Measurements from ENCODE around the gene JAZF1. TPM values are rescaled to one million over a fixed set of nuclear protein-coding genes. Genes with fewer than 3 reads are reported as not detected.

The JAZF1 gene
- total RNA-seq, 1 experiment from 2014 or later, result 3.4 TPM

- H3K4me1 ChIP-seq (ENCODE audit: control insufficient read depth in 1 of 2, insufficient read depth in 2 of 2, low read length in 2 of 2), result no peaks in the 10 kb centered on the region
- H4K20me1 ChIP-seq (ENCODE audit: insufficient read depth), result no peaks in the 10 kb centered on the region
- BruUV-seq (replicated peaks), result no TSS peak
- H3K27me3 ChIP-seq (ENCODE audit: insufficient read depth, low read length), result no peaks in the 10 kb centered on the region
- ATAC-seq (no peak), DNase-seq (ENCODE audit: low read depth, low spot score) (no peak)
- no peaks in the 10 kb centered on the region for H3K79me2 ChIP-seq (ENCODE audit: insufficient read depth, low read length)
- POLR2A ChIA-PET, result no interaction called here
- no peak overlapping the region for H3K9ac ChIP-seq (ENCODE audit: low read length)
- TF ChIP-seq MAX (IDR thresholded peaks at IDR 0.05), result no peak
- no peak for TF ChIP-seq ZNF274 (IDR thresholded peaks at IDR 0.05; ENCODE audit: low read depth, low read length)
- TF ChIP-seq RAD21 (IDR thresholded peaks at IDR 0.05; ENCODE audit: low read depth), result no peak
- TF ChIP-seq POLR2AphosphoS5 (IDR thresholded peaks at IDR 0.05; ENCODE audit: low read depth, low read length), result no peak
- TF ChIP-seq CEBPB (IDR thresholded peaks at IDR 0.05; ENCODE audit: low read depth), result no peak
- no peak for TF ChIP-seq ZBTB33 (IDR thresholded peaks at IDR 0.05; ENCODE audit: extremely low read depth, insufficient replicate concordance, low read length)
- TF ChIP-seq ZFX (IDR thresholded peaks at IDR 0.05), result no peak
- TF ChIP-seq ATF3 (IDR thresholded peaks at IDR 0.05), result no peak
- TF ChIP-seq SIN3A (IDR thresholded peaks at IDR 0.05; ENCODE audit: low read depth), result no peak
- TF ChIP-seq EZH2phosphoT487 (IDR thresholded peaks at IDR 0.05; ENCODE audit: borderline replicate concordance), result no peak
- TF ChIP-seq CBX3 (IDR thresholded peaks at IDR 0.05; ENCODE audit: low read depth), result no peak
- TF ChIP-seq CTCF (IDR thresholded peaks at IDR 0.05 in 2 of 3, conservative IDR thresholded peaks at IDR 0.05 in 1 of 3; ENCODE audit: borderline replicate concordance in 1 of 3, insufficient read depth in 1 of 3, low read depth in 2 of 3, low read length in 2 of 3), result no peak
- no peak for TF ChIP-seq YY1 (IDR thresholded peaks at IDR 0.05; ENCODE audit: extremely low read depth, insufficient replicate concordance, low read depth, low read length)
- TF ChIP-seq POLR2A (IDR thresholded peaks at IDR 0.05; ENCODE audit: borderline replicate concordance, extremely low read depth, insufficient read depth, insufficient read length), result no peak
- no peak for TF ChIP-seq EZH2 (IDR thresholded peaks at IDR 0.05)
- no peak overlapping the region for H2AFZ ChIP-seq (ENCODE audit: low read depth, low read length, poor library complexity, severe bottlenecking)
- H3K9me3 ChIP-seq (ENCODE audit: control insufficient read depth in 1 of 2, insufficient read depth in 1 of 2, low read depth in 1 of 2, low read length in 2 of 2), result no peaks in the 10 kb centered on the region
- H3K36me3 ChIP-seq (ENCODE audit: control insufficient read depth in 1 of 2, insufficient read depth in 2 of 2, low read length in 2 of 2), result no peaks in the 10 kb centered on the region
- CTCF ChIA-PET, result no interaction called here
- H3K9me2 ChIP-seq (ENCODE audit: insufficient read depth), result no peaks in the 10 kb centered on the region
- H3K4me2 ChIP-seq (ENCODE audit: low read length), result no peak overlapping the region
- RAD21 ChIA-PET (ENCODE audit: low non-redundant PET in 1 of 2, low total read pairs in 2 of 2, uncharacterized antibody in 2 of 2, unreplicated experiment in 2 of 2), result no interaction called here
- no peak overlapping the region for H3K4me3 ChIP-seq (replicated peaks in 1 of 2; ENCODE audit: low read depth in 1 of 2, low read length in 2 of 2)
- H3K27ac ChIP-seq (ENCODE audit: low read depth, low read length), result no peak overlapping the region
- intact Hi-C loops (cut with micrococcal nuclease), result no loop called here
Measured at GRCh38 chr7:27836536-27836935, 344.1 kb downstream of the JAZF1 start.
